ENCODE measurements around the gene SLC49A3. TPM values are rescaled to one million over a fixed set of nuclear protein-coding genes. Genes with fewer than 3 reads are reported as not detected.

SLC49A3 gene
- total and polyA plus RNA-seq, 2 of the 13 experiments (the other 11 are each of a cell fraction or from before 2014, with no cell fraction given) = 0.07 to 0.17 TPM

GRCh38 chr4:721261-722168, 32.6 kb upstream of the SLC49A3 start:
- WGBS (ENCODE audit: low lambda C conversion rate) = 96% methylated on average over 30 of the region's 31 CpGs

More at GRCh38 chr4:721261-722168, 32.6 kb upstream of the SLC49A3 start:
- no peak overlapping the region for H2AFZ ChIP-seq (ENCODE audit: low read length)
- ChIA-PET POLR2A (no interaction called here), CTCF (ENCODE audit: low intra/inter-chr PET ratio, low total read pairs) (no interaction called here)
- in situ Hi-C loops (cut with HindIII; ENCODE audit: extremely low pct_ligation_motif_present, low pct_unique_long_range_greater_than_20kb) = no loop called here
- H3K4me2 ChIP-seq (ENCODE audit: low read depth, low read length) = no peak overlapping the region
- H3K4me3 ChIP-seq (replicated peaks in 1 of 3; ENCODE audit: insufficient read depth in 1 of 3, low read depth in 2 of 3, low read length in 3 of 3) = no peak overlapping the region
- intact Hi-C loops (cut with micrococcal nuclease; ENCODE audit: unreplicated experiment) = loop anchor here (5.0 kb wide), 1 partner anchor 34 kb away; the partner anchor contains the start of gene SLC49A3
- TF ChIP-seq, protein P1, sequence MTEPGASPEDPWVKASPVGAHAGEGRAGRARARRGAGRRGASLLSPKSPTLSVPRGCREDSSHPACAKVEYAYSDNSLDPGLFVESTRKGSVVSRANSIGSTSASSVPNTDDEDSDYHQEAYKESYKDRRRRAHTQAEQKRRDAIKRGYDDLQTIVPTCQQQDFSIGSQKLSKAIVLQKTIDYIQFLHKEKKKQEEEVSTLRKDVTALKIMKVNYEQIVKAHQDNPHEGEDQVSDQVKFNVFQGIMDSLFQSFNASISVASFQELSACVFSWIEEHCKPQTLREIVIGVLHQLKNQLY (CRISPR knock-in tag; IDR thresholded peaks at IDR 0.05) = no peak
- TF ChIP-seq AHDC1 (CRISPR knock-in tag; IDR thresholded peaks at IDR 0.05; ENCODE audit: borderline replicate concordance) (no peak), JUNB (CRISPR knock-in tag; IDR thresholded peaks at IDR 0.05; ENCODE audit: borderline replicate concordance) (no peak), MIXL1 (CRISPR knock-in tag; IDR thresholded peaks at IDR 0.05) (no peak), AGO2 (optimal IDR thresholded peaks at IDR 0.05; ENCODE audit: low read depth, low read length) (peak; percentile 32)
- H3K4me1 ChIP-seq (ENCODE audit: insufficient read depth, low read length) = peaks cover 17% of the 10 kb centered on the region
- no peak overlapping the region for H3K27ac ChIP-seq (ENCODE audit: extremely low read length, insufficient read depth, low read length)
- peaks cover 38% of the 10 kb centered on the region for H3K79me2 ChIP-seq (ENCODE audit: insufficient read depth, low read length)
- H3K36me3 ChIP-seq (replicated peaks in 1 of 2; ENCODE audit: control insufficient read depth in 1 of 2, insufficient read depth in 2 of 2, low read length in 2 of 2) = peaks cover 2% of the 10 kb centered on the region in 2 experiments; a peak in 1 of 5 replicates
- H3K9me3 ChIP-seq (ENCODE audit: low read length) = no peaks in the 10 kb centered on the region
- no peak for FAIRE-seq
- BruUV-seq (replicated peaks) = no TSS peak
- no peaks in the 10 kb centered on the region; a peak in 1 of 5 replicates for H3K27me3 ChIP-seq (ENCODE audit: control insufficient read depth in 1 of 2, insufficient read depth in 2 of 2, low read length in 2 of 2)
- ATAC-seq = no peak
- H3K9ac ChIP-seq (ENCODE audit: insufficient read depth, low read depth, low read length) = no peak overlapping the region
- peaks cover 37% of the 10 kb centered on the region; the same call in 1 of the 2 replicates for H4K20me1 ChIP-seq (ENCODE audit: insufficient read depth, low read length)
- DNase-seq (ENCODE audit: low spot score) = no peak
